Putamen (tissue), 1 donor: ENCODE measurements around the gene MX1.

Experiments used
- DNase-seq: peaks from one replicate; pipeline ENCODE4 v3.0.0-alpha.2; 2016; ENCODE audit warnings: low spot score

MX1 gene

GRCh38 chr21:41432562-41433460 is 6.8 kb downstream of the MX1 start:
- no peak for DNase-seq

DNA sequence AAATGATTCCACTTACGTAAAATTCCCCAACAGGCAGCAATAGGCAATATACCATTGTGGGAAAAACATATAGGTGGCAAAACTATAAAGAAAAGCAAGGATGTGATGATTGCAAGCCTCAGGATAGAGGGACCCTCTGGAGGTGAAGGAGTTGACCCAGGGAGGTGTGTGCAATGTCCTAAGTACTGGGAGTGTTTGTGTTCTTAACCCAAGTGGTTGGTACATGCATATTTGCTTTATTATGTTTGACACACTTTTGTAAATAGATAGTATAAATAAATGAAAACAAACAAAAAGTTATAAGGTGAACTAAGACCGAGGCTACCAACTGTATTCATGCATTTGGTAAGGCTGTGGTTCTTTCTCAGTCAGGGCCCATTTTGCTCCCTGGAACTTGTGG is 7.5 kb downstream of the MX1 start:
- no peak for DNase-seq

GRCh38 chr21:41435706-41436105 is 9.7 kb downstream of the MX1 start:
- no peak for DNase-seq

GRCh38 chr21:41437729-41438128 is 11.7 kb downstream of the MX1 start:
- DNase-seq, result no peak

GRCh38 chr21:41438425-41439113 is 12.5 kb downstream of the MX1 start:
- DNase-seq, result no peak

DNA sequence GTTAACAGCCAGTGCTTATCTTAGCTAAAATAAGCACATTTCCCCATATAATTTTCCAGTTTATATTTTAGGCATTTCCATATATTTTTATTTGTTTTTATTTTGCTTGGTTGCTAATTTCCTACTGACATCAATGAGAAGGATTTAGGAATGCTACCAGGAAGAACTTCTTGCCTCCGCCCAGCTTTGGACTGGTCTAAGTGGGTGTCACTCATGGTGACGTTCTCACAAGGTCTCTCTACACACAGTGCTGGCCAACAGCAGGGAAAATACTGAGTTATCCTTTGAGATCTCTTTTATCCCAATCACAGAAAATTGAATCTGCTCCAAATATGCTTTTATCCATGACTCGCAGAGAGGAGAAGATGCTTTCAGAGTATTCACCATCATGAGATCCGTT is 13.2 kb downstream of the MX1 start:
- DNase-seq, result no peak

GRCh38 chr21:41441546-41441945 is 15.5 kb downstream of the MX1 start:
- DNase-seq, result no peak

DNA sequence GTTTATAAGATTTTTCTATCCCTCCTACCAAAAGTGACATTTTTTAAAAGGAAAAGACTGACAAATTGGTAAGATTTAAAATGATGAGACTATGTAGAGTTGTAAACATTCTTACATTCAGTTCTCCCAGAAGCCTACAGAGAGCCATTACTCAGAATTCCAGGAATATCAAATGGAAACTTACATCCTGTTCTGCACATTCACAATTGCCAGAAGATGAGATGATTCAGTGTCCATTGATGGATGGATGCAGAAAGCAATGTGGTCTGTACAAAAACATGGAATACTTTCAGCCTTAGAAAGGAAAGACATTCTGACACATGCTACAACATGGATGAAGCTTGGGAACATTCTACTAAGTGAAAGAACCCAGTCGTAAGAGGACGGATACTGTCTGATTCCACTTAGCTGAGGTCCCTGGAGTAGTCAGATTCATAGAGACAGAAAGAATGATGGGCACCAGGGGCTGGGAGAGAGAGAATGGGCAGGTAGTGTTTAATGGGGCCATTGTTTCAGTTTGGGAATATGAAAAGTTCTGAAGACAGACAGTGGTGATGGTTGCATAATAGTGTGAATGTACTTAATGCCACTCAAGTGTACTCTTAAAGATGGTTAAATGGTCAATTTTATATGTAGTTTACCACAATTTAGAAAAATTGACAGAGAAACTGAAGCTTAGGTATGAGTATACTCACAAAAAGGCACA is 16.6 kb downstream of the MX1 start:
- no peak for DNase-seq

DNA sequence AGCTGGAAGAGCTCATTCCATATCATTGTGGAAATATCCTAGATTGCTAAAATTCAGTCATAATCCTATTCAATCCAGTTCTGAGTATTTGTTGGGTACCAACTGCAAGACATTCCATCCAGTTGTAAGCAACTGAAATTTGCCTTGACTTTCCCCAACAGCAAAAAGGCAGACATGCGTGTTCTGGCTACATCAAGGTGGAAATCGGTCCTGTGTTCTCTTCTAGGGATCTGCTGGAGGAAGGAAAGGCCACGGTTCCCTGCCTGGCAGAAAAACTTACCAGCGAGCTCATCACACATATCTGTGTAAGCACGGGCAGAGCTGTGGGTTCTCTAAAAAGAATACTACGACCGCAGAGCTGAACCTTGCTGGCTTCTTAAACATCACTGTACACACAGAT is 17.5 kb downstream of the MX1 start:
- no peak for DNase-seq

- no peak for DNase-seq
These were observed 18.8 kb downstream of the MX1 start for GRCh38 chr21:41444703-41445464.

GRCh38 chr21:41445465-41445862 is 19.4 kb downstream of the MX1 start:
- no peak for DNase-seq

DNA sequence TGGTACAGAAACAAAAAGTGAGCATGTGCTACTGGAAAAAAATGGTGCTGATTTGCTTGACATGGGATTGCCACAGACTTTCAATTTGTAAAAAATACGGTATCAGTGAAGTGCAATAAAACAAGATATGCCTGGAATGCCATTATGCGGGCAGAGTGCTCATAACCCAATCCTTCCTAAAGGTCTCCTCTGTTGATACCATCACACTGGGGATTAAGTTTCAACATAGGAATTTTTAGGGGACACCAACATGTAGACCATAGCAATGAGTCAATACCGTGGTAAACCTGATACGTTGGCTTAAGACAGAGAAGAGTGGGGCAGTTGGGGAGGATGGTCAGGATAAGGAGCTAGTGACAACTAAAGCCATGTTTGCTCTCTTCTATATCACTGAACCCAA is 20.5 kb downstream of the MX1 start:
- no peak for DNase-seq

- no peak for DNase-seq
These were observed 21.3 kb downstream of the MX1 start for GRCh38 chr21:41447356-41447755.

GRCh38 chr21:41449613-41450012 is 23.6 kb downstream of the MX1 start:
- no peak for DNase-seq

- DNase-seq, result no peak
These were observed 26.0 kb downstream of the MX1 start for GRCh38 chr21:41451753-41452676.

- no peak for DNase-seq
These were observed 27.2 kb downstream of the MX1 start for GRCh38 chr21:41453198-41453597.

DNA sequence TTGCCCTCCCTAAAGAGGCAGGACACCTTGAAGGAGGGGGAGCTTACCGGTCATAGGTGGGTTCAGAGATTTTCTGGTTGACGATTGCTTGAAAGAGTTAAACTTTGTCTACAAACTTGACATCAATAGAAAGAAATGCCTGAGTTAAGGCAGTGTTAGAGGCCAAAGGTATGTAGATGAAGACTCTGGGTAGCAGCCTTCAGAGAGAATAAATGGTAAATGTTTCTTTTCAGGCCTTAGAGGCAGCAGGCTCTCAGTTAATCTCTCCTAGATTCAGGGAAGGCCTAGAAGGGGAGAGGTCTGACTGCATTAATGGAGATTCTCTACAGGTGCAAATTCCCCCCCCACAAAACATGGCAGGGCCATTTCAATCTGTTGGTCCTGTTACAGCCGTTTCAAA is 27.7 kb downstream of the MX1 start:
- no peak for DNase-seq

GRCh38 chr21:41458121-41458520 is 32.1 kb downstream of the MX1 start:
- DNase-seq, result no peak

DNA sequence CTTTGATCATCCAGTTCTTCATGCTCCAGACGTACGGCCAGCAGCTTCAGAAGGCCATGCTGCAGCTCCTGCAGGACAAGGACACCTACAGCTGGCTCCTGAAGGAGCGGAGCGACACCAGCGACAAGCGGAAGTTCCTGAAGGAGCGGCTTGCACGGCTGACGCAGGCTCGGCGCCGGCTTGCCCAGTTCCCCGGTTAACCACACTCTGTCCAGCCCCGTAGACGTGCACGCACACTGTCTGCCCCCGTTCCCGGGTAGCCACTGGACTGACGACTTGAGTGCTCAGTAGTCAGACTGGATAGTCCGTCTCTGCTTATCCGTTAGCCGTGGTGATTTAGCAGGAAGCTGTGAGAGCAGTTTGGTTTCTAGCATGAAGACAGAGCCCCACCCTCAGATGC is 32.5 kb downstream of the MX1 start:
- DNase-seq, result no peak

DNA sequence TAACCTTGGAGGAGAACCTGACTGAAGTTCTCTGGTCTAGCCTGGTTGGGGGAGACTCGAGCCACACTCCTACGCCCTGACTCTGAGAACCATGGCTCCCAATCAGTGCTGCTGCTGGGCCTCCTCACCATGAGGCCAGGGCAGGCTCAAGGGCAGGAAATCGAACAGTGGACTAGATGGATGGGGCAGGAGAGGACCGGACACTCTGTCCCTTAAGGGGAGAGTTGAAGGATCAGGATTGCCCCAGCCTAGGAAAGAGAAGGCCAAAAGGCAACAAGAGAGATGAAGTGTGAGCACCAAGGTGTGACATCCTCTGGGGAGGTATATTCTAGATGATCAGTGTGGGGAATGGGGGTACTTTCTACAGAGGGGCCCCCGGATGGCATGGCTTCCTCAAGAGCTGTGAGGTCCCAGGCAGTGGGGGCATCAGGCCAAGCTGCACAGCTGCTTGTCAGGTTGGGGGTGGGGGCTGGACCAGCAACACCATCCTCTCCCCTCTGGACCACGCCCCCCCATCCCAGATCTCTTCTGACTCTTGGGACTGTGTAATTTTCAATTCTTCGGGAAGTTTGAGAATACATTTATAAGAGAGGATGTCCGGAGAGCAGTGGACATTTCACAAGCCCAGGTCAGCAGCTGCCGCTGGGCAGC is 34.0 kb downstream of the MX1 start:
- no peak for DNase-seq
